Adrenal gland (tissue), 12 donors: ENCODE measurements around the gene TTC34. TPM values are rescaled to one million over a fixed set of nuclear protein-coding genes. Genes with fewer than 3 reads are reported as not detected.

ENCODE experiments used
- DNase-seq, 7 donors: peaks; one replicate each; pipeline ENCODE4 v3.0.0-alpha.2; 2019 to 2020
- H3K27ac ChIP-seq, 5 donors: fragments of 200-600 bp; sonication (generic) in 4 of 5; 1 replicate in 3 of 5; 2 replicates in 2 of 5; pipeline versions ENCODE4 v1.5.1 to v1.8.0; 2016 to 2020; ENCODE audit warnings: mild to moderate bottlenecking in 1 of 5
- H3K27me3 ChIP-seq: fragments of 200-600 bp; 2 replicates; pipeline ENCODE4 v1.8.0; 2021
- H3K36me3 ChIP-seq, 2 donors: fragments of 200-600 bp; replicated peaks in 1 of 2; 1 replicate in 1 of 2; 2 replicates in 1 of 2; pipeline versions ENCODE4 v1.5.1 to v1.8.0; 2018 to 2022
- H3K4me1 ChIP-seq, 2 donors: fragments of 200-600 bp; replicated peaks in 1 of 2; 1 replicate in 1 of 2; 2 replicates in 1 of 2; pipeline versions ENCODE4 v1.5.1 to v1.8.0; 2018 to 2021
- H3K4me3 ChIP-seq, 4 donors: fragments of 200-600 bp; sonication (generic) in 3 of 4; one replicate each; pipeline ENCODE4 v1.5.1; 2016 to 2018
- H3K9me3 ChIP-seq, 3 donors: fragments of 200-600 bp; sonication (generic) in 1 of 3; replicated peaks in 1 of 3; 1 replicate in 2 of 3; 2 replicates in 1 of 3; pipeline versions ENCODE4 v1.5.1 to v1.8.0; 2016 to 2021
- CTCF ChIP-seq, 6 experiments: fragments of 450-650 bp in 4 of 6; fragments of 200-600 bp in 2 of 6; sonication (generic) in 1 of 6; IDR thresholded peaks; 1 replicate in 5 of 6; 2 replicates in 1 of 6; pipeline versions ENCODE4 v1.5.1 to v1.8.0; 2016 to 2021; ENCODE audit warnings: antibody characterized with exemption in 6 of 6, mild to moderate bottlenecking in 2 of 6, moderate library complexity in 1 of 6
- POLR2A ChIP-seq, 2 donors: fragments of 450-650 bp; IDR thresholded peaks; one replicate each; pipeline ENCODE4 v1.6.1; 2017; ENCODE audit warnings: antibody characterized with exemption in 2 of 2, mild to moderate bottlenecking in 2 of 2, moderate library complexity in 1 of 2
- WGBS, 4 donors: extraction: QIAGEN DNeasy Blood & Tissue Kit in 2 of 4; methylation state at CpG; one replicate each; pipeline versions ENCODE4 v1.1.5 to v1.1.7; 2013 to 2017; 5-methylcytosine and 5-hydroxymethylcytosine counted together
- intact Hi-C, 2 donors: fragments of 100-400 bp; cut with DNase I; formaldehyde crosslinking; loops; one replicate each; pipeline versions ENCODE4 v1.14.1 to v1.15.0; 2022 to 2023
- polyA plus RNA-seq, 3 donors: library from polyadenylated mRNA; stranded (reverse); fragments of 200-250 nt in 2 of 3; fragments of 350-450 nt in 1 of 3; fragmentation: Illumina TruSeq in 1 of 3; extraction: RNeasy Lipid Tissue Mini Kit (QIAGEN cat#74804) in 1 of 3; gene quantifications; one replicate each; pipeline ENCODE4 v1.2.3, GENCODE V29; 2013 to 2014
- total RNA-seq, 9 donors: library from RNA; depleted of rRNA in 4 of 9; stranded (reverse); fragments of >200 nt in 4 of 9; fragments of 120-200 nt in 1 of 9; fragmentation: NEBNext Ultra II Directional in 1 of 9; extraction: Animal tissue kit (Norgen Biotek cat#: 25700) in 1 of 9; gene quantifications; one replicate each; pipeline versions ENCODE4 v1.1.0 to v1.2.4, GENCODE V29; 2013 to 2023
- donor health status: healthy with polysubstance abuse.
- donor health status: Bipolar disorder and iron deficiency.
- donor health status: DM: yes; HTN: yes; CAD: no.
- donor health status: DM: no; HTN: no; CAD: no.
- donor health status: DM: no; HTN: no; CAD: no.
- donor health status: DM: yes; HTN: yes; CAD: no.

Gene TTC34
- total and polyA plus RNA-seq, 12 donors = 0.12 to 1.9 (median 0.47) TPM

DNA sequence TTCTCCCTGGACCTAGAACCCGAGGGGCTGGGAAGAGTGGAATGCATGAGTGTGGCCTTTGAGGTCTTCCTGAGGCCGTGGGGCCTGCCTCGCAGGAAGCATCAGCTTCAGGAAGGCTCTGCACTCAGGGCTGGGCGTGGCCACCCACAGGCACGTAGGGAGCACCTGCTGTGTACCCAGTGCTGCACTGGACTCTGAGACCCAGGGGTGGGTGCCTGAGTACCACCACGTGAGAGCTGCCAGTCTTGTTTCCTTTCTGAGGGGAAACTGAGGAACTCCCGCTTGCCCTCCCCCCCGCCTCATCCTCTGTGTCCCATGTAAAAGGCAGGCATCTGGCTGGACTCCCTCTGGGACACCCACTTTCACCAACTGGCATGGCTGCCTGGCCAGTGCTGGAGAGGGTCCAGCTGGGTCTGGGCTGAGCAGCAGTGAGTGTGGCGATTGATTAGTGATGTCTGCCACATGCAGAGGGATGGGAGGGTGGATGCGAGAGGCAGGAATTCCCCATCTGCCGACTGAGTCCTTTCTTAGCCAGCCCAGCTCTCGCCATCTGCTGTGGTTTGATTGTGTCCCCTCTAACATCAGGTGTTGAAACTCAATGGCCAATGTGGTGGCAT, 30.2 kb upstream of the TTC34 start:
- no peak for DNase-seq
- 66 to 94% (median 77%) methylated on average over 3 to 12 of the region's 12 CpGs for WGBS, 4 donors
- Histone ChIP-seq H3K4me3 (no peak overlapping the region), H3K36me3 (no peaks in the 10 kb centered on the region), H3K9me3 (no peaks in the 10 kb centered on the region), H3K27ac (no peak overlapping the region), H3K27me3 (peaks cover 9% of the 10 kb centered on the region), H3K4me1 (no peaks in the 10 kb centered on the region)
- intact Hi-C loops = no loop called here
- no peak for TF ChIP-seq CTCF (IDR thresholded peaks at IDR 0.05)
- TF ChIP-seq POLR2A (IDR thresholded peaks at IDR 0.05) = no peak

- Histone ChIP-seq H3K27ac (no peak overlapping the region), H3K27me3 (peaks cover 9% of the 10 kb centered on the region), H3K9me3 (no peaks in the 10 kb centered on the region), H3K4me3 (no peak overlapping the region), H3K36me3 (no peaks in the 10 kb centered on the region), H3K4me1 (no peaks in the 10 kb centered on the region)
- intact Hi-C loops = no loop called here
- 83 to 88% (median 86%) methylated on average over 11 to 20 of the region's 20 CpGs for WGBS, 4 donors
- TF ChIP-seq POLR2A (IDR thresholded peaks at IDR 0.05) (no peak), CTCF (IDR thresholded peaks at IDR 0.05) (no peak)
- DNase-seq = no peak
Observed at GRCh38 chr1:2830761-2831425, 29.4 kb upstream of the TTC34 start.

DNA sequence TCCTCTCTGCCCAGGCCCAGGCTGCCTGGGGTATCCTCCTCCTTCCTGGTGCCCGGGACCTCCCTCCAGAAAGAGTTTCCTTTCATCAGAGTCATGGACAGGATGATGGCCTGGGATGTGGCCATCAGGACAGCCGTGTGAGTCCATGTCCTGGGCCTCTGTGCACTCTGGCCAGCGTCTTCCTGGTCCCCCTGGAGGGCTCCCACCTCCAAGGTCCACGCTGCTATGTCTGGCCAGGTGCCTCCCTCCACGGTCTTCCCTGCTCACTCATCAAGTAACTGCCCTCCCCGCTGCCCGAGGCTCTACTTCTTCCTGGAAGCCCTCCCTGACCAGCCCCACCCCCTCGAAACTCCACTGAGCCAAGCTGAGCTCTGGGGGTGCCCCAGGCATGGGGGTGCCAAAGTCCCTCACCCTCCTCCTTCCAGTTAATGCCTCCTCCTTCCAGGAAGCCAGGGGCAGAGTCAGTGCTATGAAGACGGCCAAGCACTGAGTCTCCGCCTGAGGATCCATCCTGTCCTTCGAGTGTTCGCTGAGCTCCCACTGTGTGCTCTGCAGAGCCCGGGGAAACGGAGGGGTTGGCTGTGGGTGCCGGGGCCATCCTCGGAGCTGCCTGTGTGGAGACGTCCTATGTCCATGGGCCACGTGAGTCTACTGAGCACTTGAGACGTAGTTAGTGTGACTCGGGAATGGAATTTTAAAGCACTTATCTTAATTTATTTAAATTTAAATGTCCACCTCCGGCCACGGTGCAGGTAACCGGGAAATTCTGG, 28.5 kb upstream of the TTC34 start:
- DNase-seq = no peak
- no peak for TF ChIP-seq POLR2A (IDR thresholded peaks at IDR 0.05)
- no peak for TF ChIP-seq CTCF (IDR thresholded peaks at IDR 0.05)
- intact Hi-C loops = loop anchor here in 1 of 2 donors (10.0 kb wide), 1 partner anchor 595 kb away; no protein-coding TSS in a partner anchor
- Histone ChIP-seq H3K9me3 (no peaks in the 10 kb centered on the region), H3K4me3 (no peak overlapping the region), H3K4me1 (no peaks in the 10 kb centered on the region), H3K36me3 (no peaks in the 10 kb centered on the region), H3K27me3 (peaks cover 7% of the 10 kb centered on the region), H3K27ac (no peak overlapping the region)
- 77 to 82% (median 79%) methylated on average over 15 to 23 of the region's 23 CpGs for WGBS, 4 donors

GRCh38 chr1:2828586-2829250, 27.2 kb upstream of the TTC34 start:
- intact Hi-C loops = loop anchor here in 1 of 2 donors (10.0 kb wide), 1 partner anchor 596 kb away; no protein-coding TSS in a partner anchor
- Histone ChIP-seq H3K9me3 (no peaks in the 10 kb centered on the region), H3K27ac (no peak overlapping the region), H3K27me3 (no peaks in the 10 kb centered on the region), H3K4me1 (no peaks in the 10 kb centered on the region), H3K36me3 (no peaks in the 10 kb centered on the region), H3K4me3 (no peak overlapping the region)
- no peak for DNase-seq
- no peak for TF ChIP-seq CTCF (IDR thresholded peaks at IDR 0.05)
- TF ChIP-seq POLR2A (IDR thresholded peaks at IDR 0.05) = no peak
- WGBS, 4 donors = 64 to 80% (median 73%) methylated on average over 10 to 18 of the region's 18 CpGs
